ENCODE results near the gene ARMCX5.

DNA sequence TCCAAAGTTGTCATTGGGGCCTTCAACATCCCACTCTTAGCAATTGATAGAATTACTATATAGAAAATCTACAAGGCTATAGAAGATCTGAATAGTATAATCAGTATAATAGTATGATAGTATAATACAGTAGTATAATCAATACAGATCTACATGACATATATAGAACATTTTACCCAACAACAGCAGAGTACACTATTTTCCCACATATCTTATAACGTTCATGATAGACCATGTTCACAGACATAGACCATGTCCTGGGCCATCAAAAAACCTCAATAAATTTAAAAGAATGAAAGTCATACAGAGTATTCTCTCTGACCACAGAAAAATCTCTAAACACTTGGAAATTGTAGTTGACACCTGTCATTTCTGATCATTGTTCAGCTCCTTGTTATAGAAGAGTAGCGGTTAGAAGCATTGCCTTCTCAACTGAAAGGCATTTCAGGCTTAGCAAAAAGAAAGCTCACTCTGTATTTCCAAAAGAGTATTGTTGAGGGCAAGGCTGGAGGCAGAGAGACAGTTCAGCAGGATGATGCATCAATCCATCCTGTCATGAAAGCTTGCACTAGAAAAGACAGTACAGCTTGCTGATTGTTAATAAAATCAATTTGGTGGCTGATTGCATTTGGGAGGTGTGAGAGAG lies 38.8 kb upstream of the ARMCX5 start:
- TF ChIP-seq RXRA (IDR thresholded peaks at IDR 0.05) = no peak
- TF ChIP-seq, protein P1, sequence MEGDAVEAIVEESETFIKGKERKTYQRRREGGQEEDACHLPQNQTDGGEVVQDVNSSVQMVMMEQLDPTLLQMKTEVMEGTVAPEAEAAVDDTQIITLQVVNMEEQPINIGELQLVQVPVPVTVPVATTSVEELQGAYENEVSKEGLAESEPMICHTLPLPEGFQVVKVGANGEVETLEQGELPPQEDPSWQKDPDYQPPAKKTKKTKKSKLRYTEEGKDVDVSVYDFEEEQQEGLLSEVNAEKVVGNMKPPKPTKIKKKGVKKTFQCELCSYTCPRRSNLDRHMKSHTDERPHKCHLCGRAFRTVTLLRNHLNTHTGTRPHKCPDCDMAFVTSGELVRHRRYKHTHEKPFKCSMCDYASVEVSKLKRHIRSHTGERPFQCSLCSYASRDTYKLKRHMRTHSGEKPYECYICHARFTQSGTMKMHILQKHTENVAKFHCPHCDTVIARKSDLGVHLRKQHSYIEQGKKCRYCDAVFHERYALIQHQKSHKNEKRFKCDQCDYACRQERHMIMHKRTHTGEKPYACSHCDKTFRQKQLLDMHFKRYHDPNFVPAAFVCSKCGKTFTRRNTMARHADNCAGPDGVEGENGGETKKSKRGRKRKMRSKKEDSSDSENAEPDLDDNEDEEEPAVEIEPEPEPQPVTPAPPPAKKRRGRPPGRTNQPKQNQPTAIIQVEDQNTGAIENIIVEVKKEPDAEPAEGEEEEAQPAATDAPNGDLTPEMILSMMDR (IDR thresholded peaks at IDR 0.05; ENCODE audit: low read depth, low read length, missing input control) = no peak
- TF ChIP-seq SP1 (IDR thresholded peaks at IDR 0.05) = no peak
- TF ChIP-seq, protein P2, sequence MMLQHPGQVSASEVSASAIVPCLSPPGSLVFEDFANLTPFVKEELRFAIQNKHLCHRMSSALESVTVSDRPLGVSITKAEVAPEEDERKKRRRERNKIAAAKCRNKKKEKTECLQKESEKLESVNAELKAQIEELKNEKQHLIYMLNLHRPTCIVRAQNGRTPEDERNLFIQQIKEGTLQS (IDR thresholded peaks at IDR 0.05) = no peak
- no peak for TF ChIP-seq NR2F2 (IDR thresholded peaks at IDR 0.05)
- TF ChIP-seq, protein P3, sequence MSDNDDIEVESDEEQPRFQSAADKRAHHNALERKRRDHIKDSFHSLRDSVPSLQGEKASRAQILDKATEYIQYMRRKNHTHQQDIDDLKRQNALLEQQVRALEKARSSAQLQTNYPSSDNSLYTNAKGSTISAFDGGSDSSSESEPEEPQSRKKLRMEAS (IDR thresholded peaks at IDR 0.05) = no peak
- no peak for TF ChIP-seq YY1 (IDR thresholded peaks at IDR 0.05)
- no peak for TF ChIP-seq GABPA (IDR thresholded peaks at IDR 0.05 in 1 of 2, conservative IDR thresholded peaks at IDR 0.05 in 1 of 2)
- TF ChIP-seq, protein P4, sequence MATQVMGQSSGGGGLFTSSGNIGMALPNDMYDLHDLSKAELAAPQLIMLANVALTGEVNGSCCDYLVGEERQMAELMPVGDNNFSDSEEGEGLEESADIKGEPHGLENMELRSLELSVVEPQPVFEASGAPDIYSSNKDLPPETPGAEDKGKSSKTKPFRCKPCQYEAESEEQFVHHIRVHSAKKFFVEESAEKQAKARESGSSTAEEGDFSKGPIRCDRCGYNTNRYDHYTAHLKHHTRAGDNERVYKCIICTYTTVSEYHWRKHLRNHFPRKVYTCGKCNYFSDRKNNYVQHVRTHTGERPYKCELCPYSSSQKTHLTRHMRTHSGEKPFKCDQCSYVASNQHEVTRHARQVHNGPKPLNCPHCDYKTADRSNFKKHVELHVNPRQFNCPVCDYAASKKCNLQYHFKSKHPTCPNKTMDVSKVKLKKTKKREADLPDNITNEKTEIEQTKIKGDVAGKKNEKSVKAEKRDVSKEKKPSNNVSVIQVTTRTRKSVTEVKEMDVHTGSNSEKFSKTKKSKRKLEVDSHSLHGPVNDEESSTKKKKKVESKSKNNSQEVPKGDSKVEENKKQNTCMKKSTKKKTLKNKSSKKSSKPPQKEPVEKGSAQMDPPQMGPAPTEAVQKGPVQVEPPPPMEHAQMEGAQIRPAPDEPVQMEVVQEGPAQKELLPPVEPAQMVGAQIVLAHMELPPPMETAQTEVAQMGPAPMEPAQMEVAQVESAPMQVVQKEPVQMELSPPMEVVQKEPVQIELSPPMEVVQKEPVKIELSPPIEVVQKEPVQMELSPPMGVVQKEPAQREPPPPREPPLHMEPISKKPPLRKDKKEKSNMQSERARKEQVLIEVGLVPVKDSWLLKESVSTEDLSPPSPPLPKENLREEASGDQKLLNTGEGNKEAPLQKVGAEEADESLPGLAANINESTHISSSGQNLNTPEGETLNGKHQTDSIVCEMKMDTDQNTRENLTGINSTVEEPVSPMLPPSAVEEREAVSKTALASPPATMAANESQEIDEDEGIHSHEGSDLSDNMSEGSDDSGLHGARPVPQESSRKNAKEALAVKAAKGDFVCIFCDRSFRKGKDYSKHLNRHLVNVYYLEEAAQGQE (IDR thresholded peaks at IDR 0.05) = no peak
- TF ChIP-seq, protein P5, sequence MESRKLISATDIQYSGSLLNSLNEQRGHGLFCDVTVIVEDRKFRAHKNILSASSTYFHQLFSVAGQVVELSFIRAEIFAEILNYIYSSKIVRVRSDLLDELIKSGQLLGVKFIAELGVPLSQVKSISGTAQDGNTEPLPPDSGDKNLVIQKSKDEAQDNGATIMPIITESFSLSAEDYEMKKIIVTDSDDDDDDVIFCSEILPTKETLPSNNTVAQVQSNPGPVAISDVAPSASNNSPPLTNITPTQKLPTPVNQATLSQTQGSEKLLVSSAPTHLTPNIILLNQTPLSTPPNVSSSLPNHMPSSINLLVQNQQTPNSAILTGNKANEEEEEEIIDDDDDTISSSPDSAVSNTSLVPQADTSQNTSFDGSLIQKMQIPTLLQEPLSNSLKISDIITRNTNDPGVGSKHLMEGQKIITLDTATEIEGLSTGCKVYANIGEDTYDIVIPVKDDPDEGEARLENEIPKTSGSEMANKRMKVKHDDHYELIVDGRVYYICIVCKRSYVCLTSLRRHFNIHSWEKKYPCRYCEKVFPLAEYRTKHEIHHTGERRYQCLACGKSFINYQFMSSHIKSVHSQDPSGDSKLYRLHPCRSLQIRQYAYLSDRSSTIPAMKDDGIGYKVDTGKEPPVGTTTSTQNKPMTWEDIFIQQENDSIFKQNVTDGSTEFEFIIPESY (IDR thresholded peaks at IDR 0.05) = no peak
- no peak for TF ChIP-seq TAF1 (conservative IDR thresholded peaks at IDR 0.05)
- no peak for TF ChIP-seq JUND (IDR thresholded peaks at IDR 0.05)

Data from liver (tissue), 3 donors.